HFF-Myc (cell line): ENCODE results near the gene NEGR1.

Experiments
- DNase-seq: peaks from one replicate; pipeline ENCODE4 v3.0.0-alpha.2; 2011; ENCODE audit warnings: low read depth; ENCODE audit errors: extremely low read depth
- H3K4me3 ChIP-seq: replicated peaks from 2 replicates; pipeline ENCODE4 v1.5.1; 2011; ENCODE audit warnings: low read depth, mild to moderate bottlenecking, control low read depth, low read length
- CTCF ChIP-seq: IDR thresholded peaks from 2 replicates; pipeline ENCODE4 v1.5.1; 2012; ENCODE audit warnings: mild to moderate bottlenecking, low read depth, low read length, control low read depth; ENCODE audit errors: missing control alignments

Gene NEGR1

GRCh38 chr1:72075425-72075824 lies 206.9 kb downstream of the NEGR1 start:
- H3K4me3 ChIP-seq: no peak overlapping the region
- DNase-seq: no peak
- TF ChIP-seq CTCF: no peak

- no peak for TF ChIP-seq CTCF
- DNase-seq: no peak
- H3K4me3 ChIP-seq: no peak overlapping the region
Measured at GRCh38 chr1:72066431-72066830, 215.9 kb downstream of the NEGR1 start.

- no peak for TF ChIP-seq CTCF
- H3K4me3 ChIP-seq: no peak overlapping the region
- no peak for DNase-seq
Measured at GRCh38 chr1:72064196-72065075, 217.9 kb downstream of the NEGR1 start.

GRCh38 chr1:72063364-72064044 lies 218.8 kb downstream of the NEGR1 start:
- no peak for DNase-seq
- no peak for TF ChIP-seq CTCF

GRCh38 chr1:72062584-72062983 lies 219.8 kb downstream of the NEGR1 start:
- no peak for TF ChIP-seq CTCF
- DNase-seq: no peak
- no peak overlapping the region for H3K4me3 ChIP-seq

More at GRCh38 chr1:72063364-72064044, 218.8 kb downstream of the NEGR1 start:
- H3K4me3 ChIP-seq: no peak overlapping the region

GRCh38 chr1:72060466-72061245 lies 221.7 kb downstream of the NEGR1 start:
- TF ChIP-seq CTCF: no peak
- no peak overlapping the region for H3K4me3 ChIP-seq
- no peak for DNase-seq
